Stimulated activated CD4-positive, alpha-beta T cell treated with anti-CD3 and anti-CD28 coated beads, TNF-alpha, amount 100 ng/mL, for 24 hours (primary cell): Measurements from ENCODE around the gene NR2C2.

ENCODE experiments used
- DNase-seq, 3 experiments: peaks; one replicate each; pipeline ENCODE4 v3.0.0-alpha.2; 2020; ENCODE audit warnings: low read depth in 3 of 3

Gene NR2C2

GRCh38 chr3:14921034-14921616, 26.3 kb upstream of the NR2C2 start:
- peak; percentile 64 to 79 (median 67) for DNase-seq

DNA sequence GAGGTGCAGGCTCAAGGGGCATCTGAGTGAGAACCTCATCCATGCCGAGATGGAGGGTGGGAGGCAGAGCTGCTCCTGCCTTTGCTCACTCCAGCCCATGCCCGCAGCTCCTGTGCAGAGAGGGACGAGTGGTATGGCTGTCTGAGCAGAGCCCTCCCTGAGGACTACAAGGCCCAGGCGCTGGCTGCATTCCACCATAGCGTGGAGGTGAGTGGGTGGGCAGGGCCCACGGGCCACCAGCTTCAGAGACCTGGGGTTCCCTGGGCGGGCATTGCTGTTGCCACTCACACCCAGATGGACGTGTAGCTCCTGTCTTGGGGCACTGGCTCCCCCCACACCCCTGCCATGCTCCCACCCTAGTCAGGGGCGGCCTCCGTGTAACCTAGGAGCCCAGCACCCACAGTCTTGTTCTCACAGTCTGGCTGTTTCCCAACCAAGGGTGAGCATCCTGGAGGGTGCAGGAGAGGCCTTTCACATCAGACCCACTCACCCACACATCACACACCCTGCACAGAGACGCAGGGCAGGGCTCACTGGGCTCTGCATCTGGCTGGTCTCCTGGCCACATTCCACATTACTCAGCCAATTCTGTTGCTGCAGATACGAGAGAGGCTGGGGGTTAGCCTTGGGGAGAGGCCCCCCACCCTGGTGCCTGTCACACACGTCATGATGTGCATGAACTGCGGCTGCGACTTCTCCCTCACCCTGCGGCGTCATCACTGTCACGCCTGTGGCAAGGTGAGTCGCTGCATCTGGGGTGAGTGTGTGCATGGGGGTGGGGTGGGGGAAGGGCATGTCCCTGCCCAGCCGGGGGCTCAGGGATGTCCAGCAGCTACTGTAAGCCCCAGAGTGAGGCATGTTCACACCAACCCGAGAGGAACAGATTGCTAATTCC, 25.3 kb upstream of the NR2C2 start:
- no peak for DNase-seq

GRCh38 chr3:14922863-14923262, 24.5 kb upstream of the NR2C2 start:
- DNase-seq: no peak

DNA sequence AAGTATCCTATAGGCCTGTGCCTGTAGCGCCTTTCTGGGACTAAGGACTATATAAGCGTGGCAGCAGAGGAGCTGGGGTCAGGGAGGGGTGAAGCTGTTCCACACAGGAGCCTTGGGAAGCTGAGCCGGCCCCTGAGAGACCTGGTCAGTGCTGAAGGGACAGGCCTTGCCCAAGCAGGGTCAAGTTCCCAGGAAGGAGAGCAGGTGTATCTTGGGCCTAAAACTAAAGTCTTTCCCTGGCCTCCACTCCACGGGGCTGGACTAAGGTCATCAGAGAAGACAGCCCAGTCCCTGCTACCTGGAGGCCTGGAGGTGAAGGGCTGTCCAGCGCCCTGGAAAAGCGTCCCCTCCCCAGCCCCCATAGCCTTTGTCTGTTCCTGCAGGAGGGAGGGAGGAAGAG, 23.9 kb upstream of the NR2C2 start:
- DNase-seq: no peak

DNA sequence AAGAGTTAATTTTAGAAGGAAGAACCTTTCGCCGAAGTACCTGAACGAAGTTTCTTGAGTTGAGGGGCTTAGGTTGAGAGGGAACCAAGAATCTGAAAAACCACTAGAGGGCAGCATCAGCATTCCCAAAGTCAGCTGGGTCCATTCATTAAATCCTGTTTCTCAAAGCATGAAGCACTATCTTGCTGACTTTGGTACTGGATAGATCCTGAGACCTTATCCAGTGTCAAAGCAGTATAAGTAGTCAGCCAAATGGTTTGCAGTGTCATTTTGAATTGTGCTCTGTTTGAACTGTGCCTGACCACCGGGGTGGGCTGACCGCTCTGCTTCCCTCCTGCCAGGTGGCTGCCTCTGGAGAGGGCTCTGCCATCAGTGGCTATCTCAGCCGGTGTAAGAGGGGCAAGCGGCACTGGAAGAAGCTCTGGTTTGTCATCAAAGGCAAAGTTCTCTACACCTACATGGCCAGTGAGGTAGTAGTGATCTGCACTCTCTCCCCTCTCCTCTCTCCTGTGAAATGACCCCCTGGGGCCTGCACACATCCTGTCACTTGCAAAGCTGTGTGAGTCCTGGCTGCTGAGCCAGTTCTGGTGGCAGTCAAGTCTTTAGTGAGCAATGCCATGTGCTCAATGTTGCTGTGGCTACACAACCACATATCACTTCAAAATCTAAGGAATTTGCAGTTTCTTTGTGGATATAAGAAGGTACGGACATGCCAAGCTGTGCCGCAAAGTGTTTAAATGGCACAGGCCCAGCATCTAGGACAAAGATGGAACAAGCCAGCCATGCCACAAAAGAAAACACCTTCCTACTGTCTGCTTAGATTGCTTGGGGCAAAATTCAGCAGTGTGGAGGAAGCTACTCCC, 21.4 kb upstream of the NR2C2 start:
- DNase-seq: no peak

DNA sequence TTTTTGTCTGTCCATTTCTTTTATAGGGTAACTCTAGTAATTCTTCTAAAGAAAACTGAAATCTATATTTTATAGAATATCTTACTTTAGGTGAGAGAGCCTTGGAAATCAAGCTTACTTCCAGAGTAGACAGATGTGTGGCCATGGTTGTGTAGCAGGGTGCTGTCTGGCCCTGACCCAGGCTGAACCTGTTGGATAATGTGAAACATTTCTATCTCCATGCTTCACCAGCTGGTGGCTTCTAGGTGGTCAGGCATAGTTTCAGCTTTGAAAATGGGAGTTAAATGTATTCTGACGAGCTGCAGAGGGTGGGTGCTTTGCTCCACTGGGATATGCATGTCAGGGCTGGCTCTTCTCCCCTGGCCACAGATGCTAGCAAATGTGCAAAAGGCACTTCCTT, 20.8 kb upstream of the NR2C2 start:
- no peak for DNase-seq

GRCh38 chr3:14927308-14927707, 20.1 kb upstream of the NR2C2 start:
- no peak for DNase-seq

DNA sequence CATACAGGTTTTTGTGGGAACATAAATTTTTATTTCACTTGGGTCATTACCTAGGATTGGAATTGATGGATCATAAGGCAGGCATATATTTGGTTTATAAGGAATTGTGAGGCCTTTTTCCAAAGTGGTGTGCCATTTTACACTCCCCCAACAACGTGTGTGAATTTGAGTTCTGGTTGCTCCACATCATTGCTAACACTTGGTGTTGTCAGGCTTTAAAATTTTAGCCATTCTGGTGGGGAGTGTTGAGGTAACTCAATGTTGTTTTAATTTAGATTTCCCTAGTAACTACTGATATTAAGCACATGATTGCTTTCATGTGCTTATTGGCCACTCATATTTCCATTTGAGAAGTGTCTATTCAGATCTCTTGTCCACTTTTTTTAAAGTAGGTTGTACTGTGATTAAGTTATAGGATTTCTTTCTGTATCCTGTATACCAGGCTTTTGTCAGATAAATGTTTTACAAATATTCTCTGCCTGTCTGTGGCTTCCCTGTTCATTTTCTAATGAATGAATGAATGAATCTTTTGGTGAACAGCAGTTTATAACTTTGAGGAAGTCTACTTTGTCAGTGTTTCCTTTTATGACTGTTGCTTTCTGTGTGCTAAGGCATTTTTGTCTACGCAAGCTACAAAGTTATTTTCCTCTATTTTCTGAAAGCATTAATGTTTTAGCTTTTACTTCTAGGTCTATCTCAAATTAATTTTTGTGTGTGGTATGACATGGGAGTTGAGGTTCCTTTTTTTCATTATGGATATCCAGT, 17.9 kb upstream of the NR2C2 start:
- no peak for DNase-seq

DNA sequence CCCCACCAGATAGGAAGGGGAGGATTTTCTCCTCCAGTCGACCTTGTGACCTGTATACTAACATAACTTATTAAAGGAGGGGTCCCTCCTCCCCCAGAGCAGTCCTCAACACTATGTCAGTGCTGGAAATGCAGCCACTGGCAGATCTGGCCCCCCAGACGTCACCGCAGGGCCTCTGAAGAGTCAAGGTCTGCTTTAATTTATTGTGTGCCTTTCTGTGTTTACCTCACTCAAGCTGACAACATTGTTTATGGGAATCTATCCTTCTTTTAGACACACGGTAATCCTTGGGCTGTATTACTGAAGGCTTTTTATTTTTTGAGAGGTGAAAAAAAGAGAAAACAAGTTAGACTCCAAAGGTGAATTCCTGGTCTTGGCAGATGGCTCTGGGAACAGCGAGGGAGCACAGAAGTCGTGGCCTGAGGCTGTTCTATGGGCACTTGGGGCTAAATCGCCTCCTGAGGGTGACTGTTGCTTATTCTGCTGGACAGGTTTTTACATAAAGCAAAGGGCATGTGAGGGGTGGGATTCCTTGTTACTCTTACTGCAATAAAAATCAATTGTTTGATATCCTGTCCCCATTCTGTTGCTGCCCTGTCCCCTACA, 13.5 kb upstream of the NR2C2 start:
- DNase-seq: no peak

GRCh38 chr3:14935592-14936345, 11.6 kb upstream of the NR2C2 start:
- DNase-seq: no peak

DNA sequence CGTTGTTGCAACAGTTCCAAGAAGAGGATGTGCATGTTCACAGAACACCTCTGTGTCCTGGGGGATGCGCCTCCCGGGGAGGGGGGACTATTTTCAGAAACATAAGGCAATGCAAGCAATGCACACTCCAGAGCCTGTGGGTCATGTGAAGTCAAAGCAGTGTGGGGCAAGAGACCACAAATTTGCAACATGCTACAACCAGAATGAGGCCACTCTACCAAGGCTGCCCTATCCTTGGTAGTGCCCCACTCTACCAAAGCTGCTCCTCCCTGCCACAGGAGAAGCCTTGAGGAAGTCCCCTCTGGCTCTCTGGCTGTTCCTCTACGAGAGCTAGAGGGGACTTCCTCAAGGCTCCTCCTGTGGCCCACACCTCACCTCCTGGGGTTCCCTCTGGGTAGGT, 8.4 kb upstream of the NR2C2 start:
- DNase-seq: no peak

- no peak for DNase-seq
Observed at GRCh38 chr3:14941871-14942270, 5.5 kb upstream of the NR2C2 start.

- no peak for DNase-seq
Observed at GRCh38 chr3:14943042-14943441, 4.3 kb upstream of the NR2C2 start.

- no peak for DNase-seq
Observed at GRCh38 chr3:14946236-14946635, 1.1 kb upstream of the NR2C2 start.

DNA sequence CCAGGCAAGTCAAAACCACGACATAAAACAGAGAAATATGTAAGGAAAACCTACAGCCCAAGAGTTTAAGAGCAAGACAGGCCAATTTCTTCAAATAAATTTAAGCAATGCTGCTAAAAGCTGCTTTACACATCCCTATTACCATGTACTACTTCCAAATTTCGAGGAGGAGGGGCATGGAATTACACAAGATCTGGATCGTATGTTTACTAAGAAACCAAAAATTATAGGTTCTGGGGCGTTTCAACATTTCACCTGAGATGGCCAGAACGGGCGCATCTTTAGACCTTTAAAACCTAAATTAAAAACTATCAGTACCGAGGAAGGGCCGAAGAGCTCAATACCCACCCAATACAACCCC, 664 bp upstream of the NR2C2 start:
- no peak for DNase-seq

DNA sequence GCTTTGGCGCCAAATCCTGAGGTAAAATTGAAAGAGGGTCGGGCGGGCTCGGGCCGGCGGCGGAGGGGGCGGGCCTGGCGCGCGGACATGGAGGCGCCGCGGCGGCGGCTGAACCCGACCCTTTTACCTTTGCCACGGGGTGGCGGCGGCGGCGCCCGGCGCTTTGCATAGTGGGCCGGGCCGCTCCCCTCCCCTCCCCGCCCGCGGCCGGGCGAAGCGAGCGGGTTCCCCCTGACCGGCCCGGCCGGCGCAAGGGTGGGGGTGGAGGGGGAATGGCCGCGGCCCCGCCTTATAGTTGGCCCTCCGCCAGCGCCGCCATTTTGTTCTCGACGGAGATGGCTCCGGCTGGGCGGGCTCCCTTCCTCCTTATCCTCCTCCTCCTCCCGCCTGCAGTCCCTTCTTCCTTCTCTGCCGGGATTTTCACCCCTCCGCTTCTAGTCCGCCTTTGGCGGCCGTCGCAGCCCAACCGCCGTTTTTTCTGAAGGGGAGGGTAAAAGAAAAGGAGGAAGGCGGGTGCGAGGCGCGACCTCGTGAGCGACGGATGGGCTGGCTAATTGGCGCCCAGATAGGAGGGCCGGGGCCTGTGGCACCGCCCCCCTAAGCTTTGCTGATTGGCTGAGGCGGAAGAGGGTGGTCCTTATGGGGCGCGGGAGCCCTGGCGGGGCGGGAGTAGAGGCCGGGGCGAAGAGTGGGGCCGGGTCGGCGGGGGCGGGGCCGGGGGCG, 664 bp downstream of the NR2C2 start:
- DNase-seq: peak; percentile 89 to 94 (median 92)

- DNase-seq: no peak
Observed at GRCh38 chr3:14948609-14949038, 1.2 kb downstream of the NR2C2 start.

GRCh38 chr3:14949126-14949525, 1.7 kb downstream of the NR2C2 start:
- no peak for DNase-seq

DNA sequence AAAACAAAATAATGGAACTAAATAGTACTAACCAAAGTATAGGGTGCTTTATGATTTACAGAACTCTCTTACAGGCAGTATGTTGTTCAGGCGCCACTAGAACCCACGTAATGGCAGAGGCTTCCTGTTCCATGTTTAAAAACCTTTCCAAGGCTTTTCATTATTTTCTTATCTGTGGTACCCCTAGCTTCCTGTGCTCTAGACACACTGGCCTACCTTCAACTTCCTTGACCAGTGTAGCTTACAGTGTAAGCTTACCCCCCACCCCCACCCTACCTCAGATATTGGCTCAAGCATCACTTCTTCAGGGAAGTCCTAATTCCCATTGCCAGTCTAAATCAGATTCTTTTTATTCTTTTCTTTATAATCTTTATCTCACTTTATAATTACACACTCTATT, 2.9 kb downstream of the NR2C2 start:
- no peak for DNase-seq

DNA sequence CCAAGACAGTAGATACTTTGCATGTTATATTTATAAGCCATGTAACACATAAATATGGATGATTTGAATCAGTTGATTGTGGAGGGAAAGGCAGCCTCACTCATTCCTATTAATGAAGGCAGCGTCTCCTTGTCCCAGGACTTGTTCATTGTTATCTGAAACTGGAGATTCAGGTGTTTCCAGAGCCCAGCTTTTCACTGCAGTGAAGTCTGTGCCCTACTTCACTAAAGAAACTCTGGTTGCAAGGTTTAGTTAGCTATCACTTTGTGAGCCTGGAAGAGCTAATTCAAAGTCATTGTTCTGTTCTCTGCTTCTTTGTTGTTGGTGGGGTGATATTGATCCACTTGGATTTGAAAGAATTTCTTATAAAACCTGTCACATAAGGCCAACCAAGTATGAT, 9.8 kb downstream of the NR2C2 start:
- no peak for DNase-seq
